ENCODE data around the gene XRCC4.
"Not testable (repeated sequence)": the region's sequence is repeated elsewhere in the genome, so short reads cannot be mapped to it uniquely, and the experiment has no call there.

Gene XRCC4

DNA sequence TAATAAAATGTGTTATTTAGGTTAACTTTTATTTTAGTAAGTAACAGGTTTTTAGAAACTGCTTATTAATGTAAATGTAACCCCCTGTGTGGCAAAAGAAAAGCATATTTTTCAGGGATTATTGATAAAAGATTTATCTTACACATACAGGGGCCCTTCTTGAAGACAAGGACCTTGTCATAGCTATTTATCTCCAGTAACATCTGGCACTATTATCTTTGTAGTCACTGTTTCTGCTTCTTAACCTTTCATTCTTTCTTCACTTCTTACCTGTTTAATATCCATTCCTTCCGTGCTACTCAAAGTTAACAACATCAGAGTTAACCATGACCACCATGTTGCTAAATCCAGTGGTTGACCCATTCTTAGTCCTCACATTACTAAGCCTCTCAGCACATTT lies 276.4 kb downstream of the XRCC4 start:
- H3K4me3 ChIP-seq (ENCODE audit: low read depth, low read length) = no peak overlapping the region
- TF ChIP-seq, protein P1, sequence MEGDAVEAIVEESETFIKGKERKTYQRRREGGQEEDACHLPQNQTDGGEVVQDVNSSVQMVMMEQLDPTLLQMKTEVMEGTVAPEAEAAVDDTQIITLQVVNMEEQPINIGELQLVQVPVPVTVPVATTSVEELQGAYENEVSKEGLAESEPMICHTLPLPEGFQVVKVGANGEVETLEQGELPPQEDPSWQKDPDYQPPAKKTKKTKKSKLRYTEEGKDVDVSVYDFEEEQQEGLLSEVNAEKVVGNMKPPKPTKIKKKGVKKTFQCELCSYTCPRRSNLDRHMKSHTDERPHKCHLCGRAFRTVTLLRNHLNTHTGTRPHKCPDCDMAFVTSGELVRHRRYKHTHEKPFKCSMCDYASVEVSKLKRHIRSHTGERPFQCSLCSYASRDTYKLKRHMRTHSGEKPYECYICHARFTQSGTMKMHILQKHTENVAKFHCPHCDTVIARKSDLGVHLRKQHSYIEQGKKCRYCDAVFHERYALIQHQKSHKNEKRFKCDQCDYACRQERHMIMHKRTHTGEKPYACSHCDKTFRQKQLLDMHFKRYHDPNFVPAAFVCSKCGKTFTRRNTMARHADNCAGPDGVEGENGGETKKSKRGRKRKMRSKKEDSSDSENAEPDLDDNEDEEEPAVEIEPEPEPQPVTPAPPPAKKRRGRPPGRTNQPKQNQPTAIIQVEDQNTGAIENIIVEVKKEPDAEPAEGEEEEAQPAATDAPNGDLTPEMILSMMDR (IDR thresholded peaks at IDR 0.05; ENCODE audit: low read depth, low read length) = no peak

DNA sequence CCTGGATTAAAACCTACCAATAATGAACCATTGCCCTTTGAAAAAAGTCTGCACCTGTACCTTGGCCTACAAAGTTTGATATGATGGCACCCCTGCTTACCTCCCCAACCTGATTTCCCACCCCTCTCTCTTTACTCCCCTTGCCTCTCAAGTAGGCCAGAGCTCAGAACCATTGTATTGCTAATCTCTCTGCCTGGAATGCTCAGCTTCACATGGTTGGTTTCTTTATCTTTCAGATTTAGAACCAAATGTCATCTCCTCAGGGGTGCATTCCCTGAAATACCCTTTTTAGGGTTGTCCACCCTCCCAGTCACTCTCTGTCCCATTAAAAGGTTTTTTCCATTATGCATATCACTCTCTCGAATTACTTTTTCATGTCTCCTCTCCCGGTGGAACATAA lies 277.6 kb downstream of the XRCC4 start:
- TF ChIP-seq, protein P1 (IDR thresholded peaks at IDR 0.05; ENCODE audit: low read depth, low read length) = no peak

DNA sequence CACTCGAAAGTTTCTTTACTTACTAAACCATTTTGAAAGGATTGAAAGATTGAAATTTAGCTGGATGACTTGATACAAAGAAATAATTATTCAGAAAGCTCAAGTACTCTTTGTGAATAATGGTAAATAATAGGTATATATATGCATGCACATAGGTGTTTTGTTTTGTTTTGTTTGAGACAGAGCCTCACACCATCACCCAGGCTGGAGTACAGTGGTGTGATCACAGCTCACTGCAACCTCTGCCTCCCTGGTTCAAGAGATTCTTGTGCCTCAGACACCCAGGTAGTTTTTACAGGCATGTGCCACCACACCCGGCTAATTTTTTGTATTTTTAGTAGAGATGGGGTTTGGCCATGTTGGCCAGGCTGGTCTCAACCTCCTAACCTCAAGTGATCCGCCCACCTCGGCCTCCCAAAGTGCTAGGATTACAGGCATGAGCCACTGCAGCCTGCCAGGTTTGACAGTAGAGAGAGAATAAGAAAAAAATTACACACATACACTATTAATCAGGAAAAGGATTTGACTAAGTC lies 278.2 kb downstream of the XRCC4 start:
- not testable (repeated sequence) for H3K4me3 ChIP-seq (ENCODE audit: low read depth, low read length)

More for the DNA sequence above, 277.6 kb downstream of the XRCC4 start:
- no peak overlapping the region for H3K4me3 ChIP-seq (ENCODE audit: low read depth, low read length)

DNA sequence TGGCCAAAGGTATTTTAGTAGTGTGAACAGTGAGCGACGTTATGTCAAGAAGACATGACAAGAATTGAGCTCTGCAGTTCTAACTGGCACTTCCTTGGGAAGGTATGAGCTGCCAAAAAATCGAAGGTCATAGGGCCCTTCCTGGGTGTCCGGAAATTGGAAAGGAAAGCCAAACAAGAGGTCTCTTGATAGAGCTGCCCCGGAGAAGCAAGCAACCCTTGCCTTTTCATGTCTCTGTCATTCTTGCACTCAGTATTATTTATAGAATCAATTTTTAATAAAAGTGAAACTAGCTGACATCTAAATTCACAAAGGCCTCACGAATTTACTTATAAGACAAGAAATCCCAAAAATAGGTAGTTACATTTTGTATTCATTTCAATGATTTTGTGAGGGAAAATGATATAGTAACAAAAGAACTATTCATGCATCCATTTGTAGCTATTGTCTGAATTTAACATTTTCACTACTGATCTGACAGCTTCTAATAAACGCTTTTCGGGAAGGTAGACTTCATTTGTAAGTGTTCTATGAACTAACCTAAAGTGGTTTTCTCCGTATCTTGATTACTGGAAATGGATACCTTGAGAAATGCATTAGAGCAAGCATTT lies 280.4 kb downstream of the XRCC4 start:
- TF ChIP-seq, protein P1 (IDR thresholded peaks at IDR 0.05; ENCODE audit: low read depth, low read length) = no peak
- H3K4me3 ChIP-seq (ENCODE audit: low read depth, low read length) = no peak overlapping the region

DNA sequence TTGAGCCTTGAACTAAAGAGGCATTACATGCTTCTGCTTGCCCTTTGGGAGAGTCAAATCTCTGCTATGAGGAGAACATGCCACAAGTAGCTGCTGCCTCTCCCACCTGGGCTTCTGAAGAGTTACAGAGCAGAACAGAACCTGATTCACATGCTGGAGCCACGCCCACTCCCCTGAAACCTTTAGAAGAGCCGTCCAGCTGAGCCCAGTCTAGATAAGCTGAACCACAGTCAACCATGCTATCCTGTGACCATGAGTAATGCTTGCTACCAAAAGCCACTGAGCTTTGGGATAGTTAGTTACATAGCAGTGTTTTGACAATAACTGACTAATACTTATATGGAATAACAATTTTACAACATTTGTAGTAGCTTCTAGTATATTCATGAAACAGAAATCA lies 283.2 kb downstream of the XRCC4 start:
- TF ChIP-seq, protein P1 (IDR thresholded peaks at IDR 0.05; ENCODE audit: low read depth, low read length) = no peak
- no peak overlapping the region for H3K4me3 ChIP-seq (ENCODE audit: low read depth, low read length)

DNA sequence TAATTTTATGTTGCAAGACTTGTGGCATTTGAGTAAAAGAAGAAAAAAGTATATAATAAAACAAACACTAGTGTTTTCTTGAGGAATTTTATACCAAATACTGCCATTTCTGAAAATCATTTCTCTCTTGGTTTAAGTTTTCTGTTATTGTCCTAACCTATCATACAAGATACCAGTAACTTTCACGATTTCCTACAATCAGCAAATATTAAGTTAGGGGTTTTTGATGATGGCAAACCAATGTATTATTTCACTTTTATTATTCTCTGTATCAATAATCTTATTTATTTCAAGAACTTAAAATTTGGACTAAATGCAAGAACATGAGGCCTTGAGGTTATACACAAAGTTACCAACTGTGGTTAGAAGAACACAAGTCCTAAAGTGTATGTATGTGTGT lies 285.2 kb downstream of the XRCC4 start:
- TF ChIP-seq, protein P1 (IDR thresholded peaks at IDR 0.05; ENCODE audit: low read depth, low read length) = no peak
- no peak overlapping the region for H3K4me3 ChIP-seq (ENCODE audit: low read depth, low read length)

DNA sequence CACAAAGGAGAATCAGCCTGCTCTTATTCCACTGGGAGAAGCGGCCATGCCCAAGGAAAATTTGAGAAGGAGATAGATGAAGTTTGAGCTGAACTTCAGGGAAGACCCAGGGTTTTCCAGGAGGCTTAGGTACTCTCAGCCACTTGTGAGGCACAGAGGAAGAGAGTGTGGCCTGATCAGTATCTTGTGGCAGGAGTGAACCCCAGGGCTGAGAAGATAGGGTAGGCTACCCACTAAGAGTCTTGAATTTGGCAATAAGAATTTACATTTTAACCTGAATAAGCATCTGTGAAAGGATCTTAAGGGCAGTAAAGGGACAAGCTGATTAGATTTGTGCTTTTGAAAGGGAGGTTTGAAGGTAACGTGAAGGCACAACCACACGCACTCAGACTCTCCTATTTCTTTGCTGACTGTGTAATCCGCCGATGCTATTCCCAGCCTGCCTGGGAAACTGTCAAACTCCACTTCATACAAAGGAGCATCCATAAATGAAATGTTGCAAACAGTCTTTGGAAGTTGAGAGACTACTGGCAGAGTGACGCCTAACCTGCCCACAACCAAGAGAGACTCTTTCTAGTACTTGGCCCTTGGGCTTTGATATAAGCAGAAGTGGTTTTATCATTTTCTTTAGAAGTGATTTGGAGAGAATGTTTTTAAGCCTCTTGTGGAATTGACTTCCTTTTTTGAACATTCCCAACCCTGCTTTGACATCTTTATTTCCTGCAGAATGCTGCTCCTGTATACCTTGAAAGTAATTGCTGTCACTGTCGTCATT lies 286.0 kb downstream of the XRCC4 start:
- TF ChIP-seq, protein P1 (IDR thresholded peaks at IDR 0.05; ENCODE audit: low read depth, low read length) = no peak
- H3K4me3 ChIP-seq (ENCODE audit: low read depth, low read length) = no peak overlapping the region
